H1 (cell line): ENCODE results near the gene ADAM12.

Source experiments
- ATF3 ChIP-seq: IDR thresholded peaks from 2 replicates; pipeline ENCODE4 v1.6.1; 2011; ENCODE audit warnings: low read depth, mild to moderate bottlenecking, low read length; ENCODE audit not compliant: insufficient read depth
- CHD2 ChIP-seq: IDR thresholded peaks from 2 replicates; pipeline ENCODE4 v1.6.1; 2012; ENCODE audit warnings: low read length, improper control_type of control experiment
- CTCF ChIP-seq, 3 experiments: IDR thresholded peaks; 1 replicate in 2 of 3; 2 replicates in 1 of 3; pipeline versions ENCODE4 v1.5.1 to v1.6.1; 2011; ENCODE audit warnings: low read length in 3 of 3, mild to moderate bottlenecking in 3 of 3, inconsistent platforms in 2 of 3, low read depth in 1 of 3, moderate library complexity in 1 of 3; ENCODE audit not compliant: insufficient read depth in 1 of 3; ENCODE audit errors: control extremely low read depth in 1 of 3
- EGR1 ChIP-seq: IDR thresholded peaks from 2 replicates; pipeline ENCODE4 v1.6.1; 2011; ENCODE audit warnings: low read depth, low read length, borderline replicate concordance
- EP300 ChIP-seq, 2 experiments: IDR thresholded peaks; 1 replicate in 1 of 2; 2 replicates in 1 of 2; pipeline ENCODE4 v1.6.1; 2011 to 2012; ENCODE audit warnings: low read depth in 2 of 2, low read length in 2 of 2, mild to moderate bottlenecking in 2 of 2, borderline replicate concordance in 1 of 2, inconsistent platforms in 1 of 2, moderate library complexity in 1 of 2
- EZH2 ChIP-seq: fragments of 200-600 bp; sonication (generic); IDR thresholded peaks from 2 replicates; pipeline ENCODE4 v1.7.1; 2012; ENCODE audit warnings: low read depth, mild to moderate bottlenecking, moderate library complexity, low read length, inconsistent platforms; ENCODE audit not compliant: severe bottlenecking
- JUND ChIP-seq: IDR thresholded peaks from 2 replicates; pipeline ENCODE4 v1.6.1; 2011; ENCODE audit warnings: mild to moderate bottlenecking, improper control_type of control experiment, low read length
- MAX ChIP-seq: IDR thresholded peaks from 2 replicates; pipeline ENCODE4 v1.6.1; 2012; ENCODE audit warnings: inconsistent platforms
- PHF8 ChIP-seq: fragments of 200-600 bp; sonication (generic); conservative IDR thresholded peaks from 2 replicates; pipeline ENCODE4 v1.7.1; 2012; ENCODE audit warnings: low read depth, mild to moderate bottlenecking, inconsistent platforms, low read length, moderate library complexity
- POLR2A ChIP-seq, 2 experiments: IDR thresholded peaks; 1 replicate in 1 of 2; 2 replicates in 1 of 2; pipeline ENCODE4 v1.6.1; 2011; ENCODE audit warnings: low read depth in 2 of 2, low read length in 2 of 2, mild to moderate bottlenecking in 2 of 2; ENCODE audit errors: control extremely low read depth in 1 of 2
- RAD21 ChIP-seq, 2 experiments: IDR thresholded peaks in 1 of 2; conservative IDR thresholded peaks in 1 of 2; 2 replicates each; pipeline ENCODE4 v1.6.1; 2011; ENCODE audit warnings: low read depth in 2 of 2, low read length in 2 of 2, improper control_type of control experiment in 1 of 2, inconsistent platforms in 1 of 2, mild to moderate bottlenecking in 1 of 2, moderate library complexity in 1 of 2
- RFX5 ChIP-seq: IDR thresholded peaks from 2 replicates; pipeline ENCODE4 v1.6.1; 2011; ENCODE audit warnings: low read depth, low read length, improper control_type of control experiment, borderline replicate concordance
- ZNF274 ChIP-seq: IDR thresholded peaks from 2 replicates; pipeline ENCODE4 v1.7.0; 2012; ENCODE audit warnings: low read length, borderline replicate concordance; ENCODE audit errors: extremely low read depth

- TF ChIP-seq CTCF (IDR thresholded peaks at IDR 0.05; ENCODE audit: control extremely low read depth in 1 of 3, insufficient read depth in 1 of 3, low read depth in 1 of 3, low read length in 3 of 3) (no peak), POLR2A (IDR thresholded peaks at IDR 0.05; ENCODE audit: control extremely low read depth in 1 of 2, low read depth in 2 of 2, low read length in 2 of 2) (no peak), EZH2 (no peak), ZNF274 (no peak), EGR1 (no peak), MAX (no peak), PHF8 (no peak), RAD21 (IDR thresholded peaks at IDR 0.05 in 1 of 2, conservative IDR thresholded peaks at IDR 0.05 in 1 of 2; ENCODE audit: low read depth in 2 of 2, low read length in 2 of 2) (no peak), ATF3 (no peak), RFX5 (no peak), EP300 (IDR thresholded peaks at IDR 0.05; ENCODE audit: borderline replicate concordance in 1 of 2, low read depth in 2 of 2, low read length in 2 of 2) (no peak), CHD2 (no peak), JUND (no peak)
These were observed 303.9 kb downstream of the ADAM12 start for GRCh38 chr10:126084369-126084768.
